GM18517 (cell line): Measurements from ENCODE around the gene SOHLH1.

Experiments used
- ATAC-seq: cut with Tn5 transposase; IDR thresholded peaks from one replicate; pipeline ENCODE4 v1.9.1; 2021; ENCODE audit warnings: mild to moderate bottlenecking, moderate library complexity; ENCODE audit not compliant: unreplicated experiment

Gene SOHLH1

GRCh38 chr9:135699440-135699839 is at the start of gene SOHLH1:
Gene SOHLH1 (minus strand): TSS chr9:135699481. CDS start chr9:135699467, 14 bp downstream.
- ATAC-seq: no peak

GRCh38 chr9:135748676-135749075 is 49.4 kb upstream of the SOHLH1 start:
- no peak for ATAC-seq

GRCh38 chr9:135747311-135747710 is 48.0 kb upstream of the SOHLH1 start:
- ATAC-seq: no peak

- ATAC-seq: no peak
Measured at GRCh38 chr9:135746565-135746964, 47.3 kb upstream of the SOHLH1 start.

GRCh38 chr9:135745686-135746324 is 46.5 kb upstream of the SOHLH1 start:
- no peak for ATAC-seq

- ATAC-seq: no peak
Measured at GRCh38 chr9:135745189-135745588, 45.9 kb upstream of the SOHLH1 start.

GRCh38 chr9:135744333-135745070 is 45.2 kb upstream of the SOHLH1 start:
- ATAC-seq: no peak

GRCh38 chr9:135743546-135744332 is 44.5 kb upstream of the SOHLH1 start:
- ATAC-seq: no peak

GRCh38 chr9:135743021-135743420 is 43.7 kb upstream of the SOHLH1 start:
- no peak for ATAC-seq

- no peak for ATAC-seq
Measured at GRCh38 chr9:135741276-135742219, 42.3 kb upstream of the SOHLH1 start.

GRCh38 chr9:135739271-135740220 is 40.3 kb upstream of the SOHLH1 start:
- ATAC-seq: no peak

- ATAC-seq: no peak
Measured at GRCh38 chr9:135737840-135738521, 38.7 kb upstream of the SOHLH1 start.

GRCh38 chr9:135736979-135737839 is 37.9 kb upstream of the SOHLH1 start:
- ATAC-seq: no peak

GRCh38 chr9:135736272-135736978 is 37.1 kb upstream of the SOHLH1 start:
- ATAC-seq: no peak

- ATAC-seq: no peak
Measured at GRCh38 chr9:135734616-135735144, 35.4 kb upstream of the SOHLH1 start.

GRCh38 chr9:135732569-135733257 is 33.4 kb upstream of the SOHLH1 start:
- ATAC-seq: no peak
